ENCODE data around the gene ST7L. TPM values are rescaled to one million over a fixed set of nuclear protein-coding genes. Genes with fewer than 3 reads are reported as not detected.

The ST7L gene
- total and polyA plus RNA-seq, 9 of the 15 experiments (the other 6 are each of a cell fraction or from before 2014, with no cell fraction given), result 9.0 to 32.5 (median 26.6) TPM

DNA sequence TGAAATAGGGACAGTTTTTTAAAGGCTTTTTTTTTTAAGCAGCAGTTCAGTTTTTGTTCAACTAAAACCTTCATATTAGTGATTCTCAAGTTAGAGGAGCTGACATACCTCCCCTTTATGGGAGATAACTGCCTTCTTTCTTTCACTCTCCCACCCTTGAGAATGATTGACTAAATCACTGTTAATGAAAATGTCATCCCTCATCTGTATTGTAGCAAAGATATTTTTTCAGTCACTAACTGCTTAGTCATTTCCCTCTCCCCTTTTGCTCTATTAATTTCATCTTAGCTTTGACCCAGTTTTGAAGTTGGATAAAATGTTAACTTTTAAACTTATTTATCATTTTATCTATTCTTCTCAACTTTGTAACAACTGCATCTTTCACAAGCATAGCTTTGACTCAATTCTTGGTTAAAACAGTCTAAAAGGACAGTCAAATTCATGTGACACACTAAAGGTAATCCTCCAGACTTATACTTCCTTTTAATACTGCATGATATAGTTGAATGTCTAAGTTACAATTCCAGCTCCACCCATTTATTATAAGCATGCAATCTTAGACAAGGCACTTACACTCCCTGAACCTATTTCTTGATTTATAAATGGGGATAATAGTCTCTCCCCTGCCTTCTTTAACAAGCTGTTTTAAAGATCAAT lies 17.8 kb upstream of the ST7L start:
- ChIA-PET POLR2A (interaction anchor here (0.6 to 3.4 kb wide), 10 partner anchors 8 to 60 kb away, joined by 3 to 14 read pairs (median 5); partner anchors contain the start of genes CAPZA1 and ST7L), CTCF (ENCODE audit: low intra/inter-chr PET ratio) (no interaction called here)
- BruUV-seq (replicated peaks), result no TSS peak
- Histone ChIP-seq H3K9ac (ENCODE audit: insufficient read depth in 1 of 2, low read depth in 2 of 2, low read length in 2 of 2) (no peak overlapping the region), H2AFZ (ENCODE audit: low read depth, low read length) (no peak overlapping the region), H3K27ac (ENCODE audit: extremely low read depth, low read depth, low read length) (no peak overlapping the region), H3K4me2 (ENCODE audit: insufficient read depth, low read length) (no peak overlapping the region), H3K36me3 (ENCODE audit: control insufficient read depth, insufficient read depth, low read length) (peaks cover 22% of the 10 kb centered on the region; the same call in 1 of the 3 replicates), H4K20me1 (replicated peaks; ENCODE audit: control insufficient read depth, insufficient read depth, low read length) (peaks cover 23% of the 10 kb centered on the region), H3K27me3 (ENCODE audit: control insufficient read depth in 2 of 2, insufficient read depth in 2 of 2, low read length in 2 of 2) (no peaks in the 10 kb centered on the region), H3K4me1 (replicated peaks in 1 of 2; ENCODE audit: control insufficient read depth in 2 of 2, insufficient read depth in 2 of 2, low read length in 2 of 2) (peaks cover 24 to 29% of the 10 kb centered on the region in 2 experiments), H3K9me3 (replicated peaks; ENCODE audit: control insufficient read depth, insufficient read depth, low read depth, low read length) (no peaks in the 10 kb centered on the region), H3K4me3 (no peak overlapping the region), H3K9me1 (ENCODE audit: control insufficient read depth, insufficient read depth, low read length) (no peaks in the 10 kb centered on the region), H3K79me2 (ENCODE audit: control insufficient read depth, insufficient read depth, low read length) (peaks cover 84% of the 10 kb centered on the region)
- DNase-seq (ENCODE audit: extremely low read depth in 1 of 4, low spot score in 3 of 4) (no peak), ATAC-seq (no peak), FAIRE-seq (no peak)
- TF ChIP-seq SIN3A (IDR thresholded peaks at IDR 0.05; ENCODE audit: borderline replicate concordance in 2 of 2, control insufficient read depth in 1 of 2, low read depth in 2 of 2, low read length in 2 of 2) (no peak), NFE2 (IDR thresholded peaks at IDR 0.05; ENCODE audit: low read depth) (peak; percentile 62; the same call in 1 of the 2 replicates), MAFF (IDR thresholded peaks at IDR 0.05; ENCODE audit: low read length) (peak; percentile 34; the same call in 1 of the 2 replicates), PTRF (tag; IDR thresholded peaks at IDR 0.05) (no peak), ZNF121 (CRISPR knock-in tag; conservative IDR thresholded peaks at IDR 0.05) (no peak), MAFG (tag; conservative IDR thresholded peaks at IDR 0.05) (peak; percentile 50), SMARCA4 (IDR thresholded peaks at IDR 0.05) (peak; percentile 10; the same call in 1 of the 2 replicates), CBX2 (IDR thresholded peaks at IDR 0.05; ENCODE audit: insufficient read depth, low read length, poor library complexity, severe bottlenecking) (no peak), MEIS2 (IDR thresholded peaks at IDR 0.05; ENCODE audit: partially characterized antibody) (peak; percentile 12), ETS2 (tag; IDR thresholded peaks at IDR 0.05; ENCODE audit: borderline replicate concordance, poor library complexity, severe bottlenecking) (no peak), C11orf30 (IDR thresholded peaks at IDR 0.05; ENCODE audit: low read depth) (peak; percentile 62; the same call in 1 of the 2 replicates), ZNF316 (IDR thresholded peaks at IDR 0.05) (peak; percentile 66)
- TF ChIP-seq, protein P1, sequence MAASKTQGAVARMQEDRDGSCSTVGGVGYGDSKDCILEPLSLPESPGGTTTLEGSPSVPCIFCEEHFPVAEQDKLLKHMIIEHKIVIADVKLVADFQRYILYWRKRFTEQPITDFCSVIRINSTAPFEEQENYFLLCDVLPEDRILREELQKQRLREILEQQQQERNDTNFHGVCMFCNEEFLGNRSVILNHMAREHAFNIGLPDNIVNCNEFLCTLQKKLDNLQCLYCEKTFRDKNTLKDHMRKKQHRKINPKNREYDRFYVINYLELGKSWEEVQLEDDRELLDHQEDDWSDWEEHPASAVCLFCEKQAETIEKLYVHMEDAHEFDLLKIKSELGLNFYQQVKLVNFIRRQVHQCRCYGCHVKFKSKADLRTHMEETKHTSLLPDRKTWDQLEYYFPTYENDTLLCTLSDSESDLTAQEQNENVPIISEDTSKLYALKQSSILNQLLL (CRISPR knock-in tag; IDR thresholded peaks at IDR 0.05; ENCODE audit: borderline replicate concordance), result no peak
- TF ChIP-seq, protein P2, sequence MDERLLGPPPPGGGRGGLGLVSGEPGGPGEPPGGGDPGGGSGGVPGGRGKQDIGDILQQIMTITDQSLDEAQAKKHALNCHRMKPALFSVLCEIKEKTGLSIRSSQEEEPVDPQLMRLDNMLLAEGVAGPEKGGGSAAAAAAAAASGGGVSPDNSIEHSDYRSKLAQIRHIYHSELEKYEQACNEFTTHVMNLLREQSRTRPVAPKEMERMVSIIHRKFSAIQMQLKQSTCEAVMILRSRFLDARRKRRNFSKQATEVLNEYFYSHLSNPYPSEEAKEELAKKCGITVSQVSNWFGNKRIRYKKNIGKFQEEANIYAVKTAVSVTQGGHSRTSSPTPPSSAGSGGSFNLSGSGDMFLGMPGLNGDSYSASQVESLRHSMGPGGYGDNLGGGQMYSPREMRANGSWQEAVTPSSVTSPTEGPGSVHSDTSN (CRISPR knock-in tag; IDR thresholded peaks at IDR 0.05; ENCODE audit: low read depth), result no peak
- TF ChIP-seq, protein P2 (tag; conservative IDR thresholded peaks at IDR 0.05; ENCODE audit: low read depth), result 0 out of 2 replicates have a peak, but pooled peaks have one; percentile 18
- TF ChIP-seq, protein P3, sequence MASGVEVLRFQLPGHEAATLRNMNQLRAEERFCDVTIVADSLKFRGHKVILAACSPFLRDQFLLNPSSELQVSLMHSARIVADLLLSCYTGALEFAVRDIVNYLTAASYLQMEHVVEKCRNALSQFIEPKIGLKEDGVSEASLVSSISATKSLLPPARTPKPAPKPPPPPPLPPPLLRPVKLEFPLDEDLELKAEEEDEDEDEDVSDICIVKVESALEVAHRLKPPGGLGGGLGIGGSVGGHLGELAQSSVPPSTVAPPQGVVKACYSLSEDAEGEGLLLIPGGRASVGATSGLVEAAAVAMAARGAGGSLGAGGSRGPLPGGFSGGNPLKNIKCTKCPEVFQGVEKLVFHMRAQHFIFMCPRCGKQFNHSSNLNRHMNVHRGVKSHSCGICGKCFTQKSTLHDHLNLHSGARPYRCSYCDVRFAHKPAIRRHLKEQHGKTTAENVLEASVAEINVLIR (CRISPR knock-in tag; IDR thresholded peaks at IDR 0.05), result no peak
- TF ChIP-seq, protein P4, sequence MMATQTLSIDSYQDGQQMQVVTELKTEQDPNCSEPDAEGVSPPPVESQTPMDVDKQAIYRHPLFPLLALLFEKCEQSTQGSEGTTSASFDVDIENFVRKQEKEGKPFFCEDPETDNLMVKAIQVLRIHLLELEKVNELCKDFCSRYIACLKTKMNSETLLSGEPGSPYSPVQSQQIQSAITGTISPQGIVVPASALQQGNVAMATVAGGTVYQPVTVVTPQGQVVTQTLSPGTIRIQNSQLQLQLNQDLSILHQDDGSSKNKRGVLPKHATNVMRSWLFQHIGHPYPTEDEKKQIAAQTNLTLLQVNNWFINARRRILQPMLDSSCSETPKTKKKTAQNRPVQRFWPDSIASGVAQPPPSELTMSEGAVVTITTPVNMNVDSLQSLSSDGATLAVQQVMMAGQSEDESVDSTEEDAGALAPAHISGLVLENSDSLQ (IDR thresholded peaks at IDR 0.05), result peak; percentile 18; the same call in 1 of the 2 replicates
- intact Hi-C loops (cut with micrococcal nuclease), result no loop called here
- in situ Hi-C loops (cut with MboI), result no loop called here

Data from K562 (cell line).